ENCODE data around the gene ITSN2.

- TF ChIP-seq CTCF (conservative IDR thresholded peaks at IDR 0.05; ENCODE audit: low read depth, low read length) (no peak), EZH2 (IDR thresholded peaks at IDR 0.05; ENCODE audit: low read length, unreplicated experiment) (no peak)
These were observed 197.8 kb downstream of the ITSN2 start for GRCh38 chr2:24162494-24162893.
